ENCODE measurements around the gene TUT7. TPM values are rescaled to one million over a fixed set of nuclear protein-coding genes. Genes with fewer than 3 reads are reported as not detected.

Gene TUT7
- total RNA-seq, 1 donor from 2014 or later = 38.9 TPM

GRCh38 chr9:86246752-86247161 lies 107.5 kb downstream of the TUT7 start:
- no peak overlapping the region for H3K27ac Mint-ChIP-seq

GRCh38 chr9:86242071-86242470 lies 112.1 kb downstream of the TUT7 start:
- H3K27ac Mint-ChIP-seq = no peak overlapping the region
- no peaks in the 10 kb centered on the region for H3K9me3 Mint-ChIP-seq
- peaks cover 7% of the 10 kb centered on the region for H3K4me1 Mint-ChIP-seq
- H3K36me3 Mint-ChIP-seq (ENCODE audit: low read depth) = no peaks in the 10 kb centered on the region
- peaks cover 7% of the 10 kb centered on the region for H3K27me3 Mint-ChIP-seq
- H3K4me3 Mint-ChIP-seq = no peak overlapping the region
- intact Hi-C loops (cut with micrococcal nuclease) = no loop called here
- no peak for DNase-seq

More at GRCh38 chr9:86246752-86247161, 107.5 kb downstream of the TUT7 start:
- peaks cover 2% of the 10 kb centered on the region for H3K4me1 Mint-ChIP-seq
- DNase-seq = no peak
- peaks cover 3% of the 10 kb centered on the region for H3K9me3 Mint-ChIP-seq
- H3K36me3 Mint-ChIP-seq (ENCODE audit: low read depth) = peaks cover 1% of the 10 kb centered on the region
- intact Hi-C loops (cut with micrococcal nuclease) = no loop called here
- no peaks in the 10 kb centered on the region for H3K27me3 Mint-ChIP-seq
- no peak overlapping the region for H3K4me3 Mint-ChIP-seq

- H3K27ac Mint-ChIP-seq = no peak overlapping the region
- H3K4me1 Mint-ChIP-seq = peaks cover 7% of the 10 kb centered on the region
- no peaks in the 10 kb centered on the region for H3K36me3 Mint-ChIP-seq (ENCODE audit: low read depth)
- DNase-seq = no peak
- H3K4me3 Mint-ChIP-seq = peak overlapping the region; percentile 30
- H3K27me3 Mint-ChIP-seq = peaks cover 7% of the 10 kb centered on the region
- intact Hi-C loops (cut with micrococcal nuclease) = no loop called here
- no peaks in the 10 kb centered on the region for H3K9me3 Mint-ChIP-seq
Observed at GRCh38 chr9:86241216-86241615, 113.0 kb downstream of the TUT7 start.

GRCh38 chr9:86238861-86239770 lies 115.1 kb downstream of the TUT7 start:
- Mint-ChIP-seq H3K4me3 (no peak overlapping the region), H3K27me3 (peaks cover 11% of the 10 kb centered on the region), H3K4me1 (peaks cover 7% of the 10 kb centered on the region), H3K27ac (no peak overlapping the region), H3K9me3 (no peaks in the 10 kb centered on the region), H3K36me3 (ENCODE audit: low read depth) (no peaks in the 10 kb centered on the region)
- intact Hi-C loops (cut with micrococcal nuclease) = no loop called here
- DNase-seq = no peak

Other genes starting within 250 kb of the TUT7 start
- 0.33 and 0.45 TPM in 2 replicates for gene C9orf153, start 94.8 kb downstream of the TUT7 start, total RNA-seq
- 29.4 and 30.1 TPM in 2 replicates for gene ISCA1, start 71.9 kb downstream of the TUT7 start, total RNA-seq

Measured in activated CD4-positive, alpha-beta T cell treated with anti-CD3 and anti-CD28 coated beads, Interleukin-2, amount 10 ng/mL, durations not matched to agents 24 days and 14 days (primary cell).